BJ (cell line): ENCODE results near the gene FGF21. TPM values are rescaled to one million over a fixed set of nuclear protein-coding genes. Genes with fewer than 3 reads are reported as not detected.

Experiments used
- CTCF ChIA-PET: fragments of 350-600 bp; formaldehyde crosslinking; extraction: SDS; loops from one replicate; lab custom pipeline; 2021; ENCODE audit warnings: antibody characterized with exemption, inconsistent platforms; lab: Yijun Ruan, JAX
- POLR2A ChIA-PET: fragments of 300-600 bp; sonication (Branson Sonifier 250); formaldehyde crosslinking; extraction: SDS; loops from one replicate; lab custom pipeline; 2021; ENCODE audit warnings: antibody characterized with exemption; lab: Charles Lee
- DNase-seq: peaks from one replicate; pipeline ENCODE4 v3.0.0-alpha.2; 2011; ENCODE audit warnings: low read depth
- H3K27me3 ChIP-seq: 2 replicates; pipeline ENCODE4 v1.6.0; 2011; ENCODE audit warnings: low read length; ENCODE audit not compliant: control insufficient read depth, insufficient read depth
- H3K36me3 ChIP-seq: 2 replicates; pipeline ENCODE4 v1.5.1; 2011; ENCODE audit warnings: low read length; ENCODE audit not compliant: control insufficient read depth, insufficient read depth
- H3K4me3 ChIP-seq: 2 replicates; pipeline ENCODE4 v1.5.1; 2011; ENCODE audit warnings: low read depth, mild to moderate bottlenecking, control low read depth, low read length
- polyA plus RNA-seq: library from polyadenylated mRNA; depleted of rRNA; stranded (reverse); fragments of >200 nt; gene quantifications from 2 replicates; pipeline ENCODE4 v1.2.3, GENCODE V29; 2011
- TF ChIP-seq, protein P1 (sequence below): IDR thresholded peaks from 2 replicates; pipeline ENCODE4 v1.5.1; 2011; ENCODE audit warnings: low read depth, mild to moderate bottlenecking, control low read depth, inconsistent platforms, low read length, moderate library complexity; ENCODE audit not compliant: insufficient read depth

Gene FGF21
- polyA plus RNA-seq, 1 experiment = not detected

DNA sequence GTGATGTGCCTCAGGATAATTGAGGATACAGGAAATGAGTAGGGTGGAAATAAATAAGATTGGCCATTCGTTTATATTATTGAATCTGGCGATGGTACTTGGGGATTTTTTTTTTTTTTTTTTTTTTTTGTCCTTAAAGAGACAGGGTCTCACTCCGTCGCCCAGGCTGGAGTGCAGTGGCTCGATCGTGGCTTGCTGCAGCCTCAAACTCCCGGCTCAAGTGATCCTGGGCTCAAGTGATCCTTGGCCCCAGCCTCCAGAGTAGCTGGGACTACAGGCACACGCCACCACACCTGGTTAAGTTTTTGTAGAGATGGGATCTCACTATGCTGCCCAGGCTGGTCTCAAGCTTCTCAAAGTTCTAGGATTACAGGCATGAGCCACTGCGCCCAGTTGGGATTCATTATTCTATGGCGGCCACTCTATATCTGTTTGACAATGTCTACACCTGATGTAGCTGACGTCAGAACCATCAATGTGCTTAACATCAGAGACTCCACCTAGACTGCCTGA is 33.1 kb upstream of the FGF21 start:
- H3K36me3 ChIP-seq = no peaks in the 10 kb centered on the region
- CTCF ChIA-PET = no interaction called here
- no peak overlapping the region for H3K4me3 ChIP-seq
- no peaks in the 10 kb centered on the region for H3K27me3 ChIP-seq
- TF ChIP-seq, protein P1, sequence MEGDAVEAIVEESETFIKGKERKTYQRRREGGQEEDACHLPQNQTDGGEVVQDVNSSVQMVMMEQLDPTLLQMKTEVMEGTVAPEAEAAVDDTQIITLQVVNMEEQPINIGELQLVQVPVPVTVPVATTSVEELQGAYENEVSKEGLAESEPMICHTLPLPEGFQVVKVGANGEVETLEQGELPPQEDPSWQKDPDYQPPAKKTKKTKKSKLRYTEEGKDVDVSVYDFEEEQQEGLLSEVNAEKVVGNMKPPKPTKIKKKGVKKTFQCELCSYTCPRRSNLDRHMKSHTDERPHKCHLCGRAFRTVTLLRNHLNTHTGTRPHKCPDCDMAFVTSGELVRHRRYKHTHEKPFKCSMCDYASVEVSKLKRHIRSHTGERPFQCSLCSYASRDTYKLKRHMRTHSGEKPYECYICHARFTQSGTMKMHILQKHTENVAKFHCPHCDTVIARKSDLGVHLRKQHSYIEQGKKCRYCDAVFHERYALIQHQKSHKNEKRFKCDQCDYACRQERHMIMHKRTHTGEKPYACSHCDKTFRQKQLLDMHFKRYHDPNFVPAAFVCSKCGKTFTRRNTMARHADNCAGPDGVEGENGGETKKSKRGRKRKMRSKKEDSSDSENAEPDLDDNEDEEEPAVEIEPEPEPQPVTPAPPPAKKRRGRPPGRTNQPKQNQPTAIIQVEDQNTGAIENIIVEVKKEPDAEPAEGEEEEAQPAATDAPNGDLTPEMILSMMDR = no peak
- POLR2A ChIA-PET = no interaction called here
- DNase-seq = no peak

DNA sequence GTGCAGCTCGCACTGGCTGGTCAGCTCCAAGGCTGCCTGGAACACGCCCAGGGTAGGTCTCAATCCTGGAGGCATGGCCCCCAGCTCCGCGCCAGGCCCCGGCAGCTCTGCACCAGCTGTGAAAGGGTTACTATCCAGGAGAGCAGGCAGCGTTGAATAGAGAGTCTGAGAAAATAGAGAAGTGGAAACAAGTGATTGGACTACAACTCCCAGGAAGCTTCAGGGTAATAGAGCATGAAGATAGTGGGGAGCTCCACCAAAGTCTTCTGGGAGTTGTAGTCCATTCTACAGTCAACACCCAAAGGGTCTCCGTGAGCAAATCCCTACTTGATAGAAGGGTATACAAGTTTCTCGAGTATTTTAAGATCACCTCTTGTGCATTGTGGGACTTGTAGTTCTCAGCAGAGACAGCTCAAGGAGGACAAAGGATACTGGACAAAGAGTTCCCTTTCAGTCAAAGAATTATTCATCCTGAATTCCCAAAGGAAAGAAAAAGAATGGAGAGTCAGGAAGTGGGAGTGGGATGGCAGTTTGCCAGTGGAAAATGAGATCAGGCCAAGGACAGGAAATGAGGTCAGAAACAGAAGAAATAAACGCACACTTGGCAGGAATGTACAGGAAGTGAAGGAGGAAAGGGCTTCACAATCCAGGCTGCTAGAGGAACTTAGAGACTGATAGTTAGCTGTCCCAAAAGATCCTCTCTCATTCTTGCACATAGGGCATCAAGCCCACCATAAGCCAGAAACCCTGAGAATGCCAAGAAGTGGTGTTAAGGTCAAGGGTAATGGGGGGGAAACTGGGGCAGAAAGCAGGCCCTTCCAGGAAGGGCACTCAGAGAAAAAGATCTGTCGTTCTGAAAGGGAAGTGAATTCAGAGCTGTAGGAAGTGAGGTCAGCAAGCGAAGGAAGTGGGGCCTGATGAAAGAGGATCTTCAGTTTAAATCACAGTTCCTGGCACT is 30.2 kb upstream of the FGF21 start:
- TF ChIP-seq, protein P1 = no peak

DNA sequence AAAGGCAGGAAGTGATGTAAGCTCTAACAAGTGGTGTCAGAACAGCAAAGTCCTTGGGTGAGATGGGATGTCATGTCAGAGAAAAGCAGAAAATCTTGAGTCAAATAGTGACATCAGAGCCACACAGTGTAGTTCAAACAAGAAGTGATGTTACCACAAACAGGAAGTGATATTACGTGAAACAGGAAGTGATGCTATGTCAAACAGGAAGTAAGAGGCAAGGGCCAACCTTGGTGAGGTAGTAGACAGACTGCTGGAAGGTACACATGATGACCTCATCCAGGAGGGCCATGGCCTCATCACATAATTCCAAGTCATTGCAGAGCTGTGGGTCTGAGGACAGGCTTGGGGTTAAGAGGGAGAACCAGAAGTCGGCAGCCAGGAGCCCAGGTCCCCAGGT is 28.8 kb upstream of the FGF21 start:
- Histone ChIP-seq H3K27me3 (no peaks in the 10 kb centered on the region), H3K36me3 (no peaks in the 10 kb centered on the region), H3K4me3 (no peak overlapping the region)
- DNase-seq = no peak
- ChIA-PET POLR2A (interaction anchor here (0.6 kb wide), 1 partner anchor 403 kb away, joined by 4 read pairs; no protein-coding TSS in a partner anchor), CTCF (interaction anchor here (1.5 kb wide), 1 partner anchor 12 kb away, joined by 3 read pairs; no protein-coding TSS in a partner anchor)
- TF ChIP-seq, protein P1 = no peak

More for the DNA sequence above, 30.2 kb upstream of the FGF21 start:
- Histone ChIP-seq H3K27me3 (no peaks in the 10 kb centered on the region), H3K36me3 (no peaks in the 10 kb centered on the region), H3K4me3 (no peak overlapping the region)
- POLR2A ChIA-PET = interaction anchor here (0.7 kb wide), 1 partner anchor 9 kb away, joined by 4 read pairs; no protein-coding TSS in a partner anchor
- DNase-seq = peak; percentile 26
- CTCF ChIA-PET = interaction anchor here (0.6 to 2.1 kb wide), 8 partner anchors 12 to 268 kb away, joined by 3 to 7 read pairs (median 3); partner anchors contain the start of gene RUVBL2

DNA sequence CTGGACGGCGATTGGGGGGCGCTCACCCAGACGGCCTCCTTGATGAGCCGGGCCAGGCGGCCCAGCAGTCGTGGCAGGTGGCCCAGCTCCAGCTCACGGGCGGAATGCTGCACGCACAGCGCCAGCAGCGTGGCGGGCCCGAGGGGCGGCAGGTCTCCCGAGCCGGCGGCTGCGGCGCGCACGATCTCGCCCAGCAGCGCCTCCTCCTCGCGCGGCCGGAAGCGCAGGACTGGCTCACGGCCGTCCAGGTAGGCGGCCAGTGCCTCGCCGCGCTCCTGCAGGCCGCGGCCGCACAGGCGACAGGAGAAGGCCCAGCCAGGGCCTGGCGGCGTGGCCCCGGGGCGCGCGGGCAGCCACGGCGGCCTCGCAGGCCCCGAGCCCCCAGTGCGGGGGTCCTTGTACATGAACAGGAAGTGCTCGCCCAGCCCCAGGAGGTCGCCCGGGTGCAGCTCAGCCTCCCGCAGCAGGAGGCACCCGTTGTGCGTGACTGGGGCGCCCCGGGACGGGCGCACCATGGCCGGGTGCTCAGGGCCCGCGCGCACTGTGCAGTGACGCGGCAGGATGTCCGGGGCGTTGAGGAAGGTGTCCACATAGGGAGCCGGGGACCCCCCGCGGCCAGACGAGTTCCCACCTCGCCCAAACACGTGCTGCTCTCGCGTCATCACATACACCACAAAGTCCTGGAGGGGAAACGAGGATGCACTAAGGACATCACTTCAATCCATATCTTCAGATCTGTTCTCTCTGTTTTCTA is 26.2 kb upstream of the FGF21 start:
- H3K36me3 ChIP-seq = no peaks in the 10 kb centered on the region
- no peak overlapping the region for H3K4me3 ChIP-seq
- DNase-seq = no peak
- H3K27me3 ChIP-seq = no peaks in the 10 kb centered on the region
- ChIA-PET POLR2A (no interaction called here), CTCF (interaction anchor here (0.9 to 1.3 kb wide), 2 partner anchors 8 to 9 kb away, joined by 3 to 4 read pairs; no protein-coding TSS in a partner anchor)
- TF ChIP-seq, protein P1 = no peak
